ENCODE results near the gene EHD4.

DNA sequence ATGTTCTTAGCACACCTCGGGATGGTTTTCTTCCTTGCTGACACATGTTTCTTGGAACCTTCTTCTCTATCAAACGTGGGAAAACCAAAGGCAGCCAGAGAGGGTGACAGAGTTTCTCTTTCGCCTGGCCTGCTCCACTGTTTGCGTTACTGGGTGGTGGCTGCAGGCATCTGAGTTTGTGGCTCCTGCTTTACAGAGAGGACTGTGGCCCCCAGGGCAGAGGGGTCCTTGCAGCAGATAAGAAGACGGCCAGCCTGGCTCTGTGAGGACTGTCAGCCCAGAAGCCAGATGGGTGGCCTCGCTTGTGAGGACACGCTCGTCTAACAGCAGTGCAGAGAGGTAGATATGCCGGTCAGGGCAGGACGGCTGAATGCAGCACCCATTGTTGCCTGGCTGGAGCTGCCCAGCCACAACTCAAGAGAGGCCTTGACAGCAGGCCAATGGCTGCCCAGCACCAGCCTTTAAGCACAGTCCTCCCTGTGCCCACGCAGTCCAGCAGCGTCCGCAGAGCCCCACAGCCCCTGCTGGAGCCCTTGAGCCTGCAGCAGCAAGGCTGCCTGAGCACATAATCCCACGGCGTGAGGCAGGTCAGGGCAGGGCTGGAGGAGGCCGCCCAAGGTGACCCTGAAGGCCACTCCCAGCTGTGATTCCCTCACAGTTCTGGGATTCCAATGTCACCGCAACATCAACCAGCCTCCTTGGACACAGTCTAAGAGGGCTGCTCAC is 63.5 kb downstream of the EHD4 start:
- TF ChIP-seq GATA2 (IDR thresholded peaks at IDR 0.05; ENCODE audit: low read depth, low read length) (no peak), GATA3 (IDR thresholded peaks at IDR 0.05; ENCODE audit: low read depth, low read length) (no peak)
